ENCODE results near the gene CTSG. TPM values are rescaled to one million over a fixed set of nuclear protein-coding genes. Genes with fewer than 3 reads are reported as not detected.
"Not testable (repeated sequence)": the region's sequence is repeated elsewhere in the genome, so short reads cannot be mapped to it uniquely, and the experiment has no call there.

The CTSG gene, protein sequence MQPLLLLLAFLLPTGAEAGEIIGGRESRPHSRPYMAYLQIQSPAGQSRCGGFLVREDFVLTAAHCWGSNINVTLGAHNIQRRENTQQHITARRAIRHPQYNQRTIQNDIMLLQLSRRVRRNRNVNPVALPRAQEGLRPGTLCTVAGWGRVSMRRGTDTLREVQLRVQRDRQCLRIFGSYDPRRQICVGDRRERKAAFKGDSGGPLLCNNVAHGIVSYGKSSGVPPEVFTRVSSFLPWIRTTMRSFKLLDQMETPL
- not detected in 2 replicates for total RNA-seq (2014; rRNA removed)
- polyA plus RNA-seq (2012) = not detected

DNA sequence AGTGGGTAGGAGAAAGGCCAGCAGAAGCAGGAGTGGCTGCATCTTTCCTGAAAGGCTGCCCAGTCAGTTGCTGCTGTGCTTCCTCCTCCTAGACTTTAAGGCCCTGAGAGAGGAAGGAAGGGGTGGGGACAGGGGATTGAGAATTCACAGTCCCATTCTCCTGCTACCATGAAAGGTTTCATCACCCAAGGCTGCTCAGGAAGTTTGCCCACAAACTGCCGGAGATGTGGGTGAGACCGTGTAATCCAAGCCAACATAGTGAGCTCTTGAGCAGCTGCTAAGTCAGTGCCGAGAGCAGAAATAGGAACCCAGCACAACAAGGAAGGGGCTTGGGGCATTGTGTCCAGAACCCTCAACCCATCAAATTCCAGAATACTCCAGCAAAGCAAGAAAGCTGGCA lies at the start of gene CTSG:
Gene CTSG (minus strand): TSS at position 69 of the 400 bp plus-strand sequence. CDS start 27 bp downstream, at position 42.
- no peak for DNase-seq (ENCODE audit: low read depth)

DNA sequence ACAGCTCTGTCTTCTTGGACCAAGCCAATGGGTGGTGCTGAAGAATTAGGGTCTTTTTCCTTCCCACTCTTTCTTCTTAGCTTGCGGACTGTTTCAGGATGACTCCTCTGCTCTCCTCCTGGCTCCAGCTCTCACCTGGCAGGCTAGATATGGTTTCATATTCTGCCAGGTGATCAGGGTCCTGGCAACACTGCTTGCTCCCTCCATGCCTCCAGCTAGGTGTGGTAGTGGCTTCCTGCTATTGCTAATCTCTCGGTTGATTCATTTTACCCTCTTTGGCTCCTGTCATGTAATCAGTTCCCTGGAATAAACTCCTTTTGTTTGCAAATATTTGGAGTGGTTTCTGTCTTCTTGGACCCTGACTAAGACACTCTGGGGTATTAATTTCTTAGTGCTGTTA lies 37.7 kb upstream of the CTSG start:
- no peak for DNase-seq (ENCODE audit: low read depth)

DNA sequence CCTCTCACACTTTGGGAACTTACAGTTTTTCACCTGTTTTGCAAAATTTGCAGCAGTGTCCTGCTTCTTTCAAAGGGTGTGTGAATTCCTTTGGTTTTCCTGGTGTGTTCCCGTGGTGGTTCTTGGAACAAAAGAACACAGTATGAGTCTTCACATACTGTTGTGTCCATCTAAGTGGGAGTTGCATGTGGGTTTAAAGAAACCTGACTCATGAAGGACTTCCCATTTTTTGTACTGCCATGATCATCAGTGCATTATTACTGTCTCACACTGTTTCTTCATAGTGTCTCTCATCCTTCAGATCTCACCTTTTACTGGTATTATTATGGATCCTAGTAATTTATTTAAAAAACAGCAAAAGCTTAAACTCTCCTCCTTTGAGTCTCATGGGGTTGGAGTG lies 37.2 kb upstream of the CTSG start:
- no peak for DNase-seq (ENCODE audit: low read depth)

DNA sequence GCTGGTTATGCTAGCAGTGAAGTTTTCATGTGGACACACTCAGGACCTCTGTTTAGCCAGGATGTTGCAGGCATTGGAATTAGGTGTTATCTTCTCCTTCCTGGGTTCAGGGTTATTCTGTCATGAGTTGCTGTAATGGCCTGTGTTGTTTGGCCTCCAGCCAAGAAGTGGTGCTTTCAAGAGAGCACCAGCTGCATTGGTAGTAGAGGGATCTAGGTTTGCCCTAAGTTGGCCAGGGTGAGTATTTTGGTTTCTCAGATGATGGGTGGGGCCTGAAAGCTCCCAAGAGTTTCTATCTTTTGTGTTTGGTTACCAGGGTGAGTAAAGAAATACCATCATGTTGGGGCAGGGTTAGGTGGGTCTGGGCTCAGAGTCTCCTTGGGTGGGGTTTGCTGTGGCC lies 36.1 kb upstream of the CTSG start:
- DNase-seq (ENCODE audit: low read depth) = no peak

DNA sequence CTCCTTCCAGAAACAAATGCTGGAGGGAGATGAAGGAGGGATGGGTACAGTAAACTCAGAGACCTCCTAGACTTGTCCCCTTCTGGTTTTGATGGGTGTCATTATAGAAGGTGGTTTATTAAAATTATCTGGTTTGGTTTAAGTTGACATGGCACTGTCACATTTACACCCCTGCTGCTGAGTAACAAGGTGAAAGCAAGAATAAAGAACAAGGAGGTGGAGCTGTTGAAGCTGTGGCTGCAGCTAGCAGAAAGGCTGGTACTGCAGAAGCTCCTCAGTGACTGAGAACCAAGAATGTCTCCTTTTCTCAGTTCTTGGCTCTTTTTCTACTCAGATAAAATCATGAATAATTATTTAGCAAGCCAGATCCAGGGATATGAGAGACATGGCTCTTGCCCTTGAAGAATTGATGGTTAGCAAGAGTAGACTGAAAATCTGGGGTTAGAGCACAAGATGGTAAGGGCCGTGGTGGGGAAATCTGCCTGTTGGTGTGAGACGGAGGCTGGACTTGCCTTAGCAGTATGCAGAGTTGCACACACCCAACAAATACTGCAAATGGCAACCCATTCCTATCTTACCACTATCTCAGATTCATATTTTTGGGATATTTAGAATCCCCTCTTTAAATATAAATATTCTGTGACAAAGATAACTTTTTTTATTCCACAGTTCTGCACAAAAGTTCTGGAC lies 33.8 kb upstream of the CTSG start, which contains the start of gene GZMH:
Gene GZMH (minus strand): TSS at position 31 of the 690 bp plus-strand sequence. CDS start 72 bp downstream, outside the sequence.
- DNase-seq (ENCODE audit: low read depth) = no peak

DNA sequence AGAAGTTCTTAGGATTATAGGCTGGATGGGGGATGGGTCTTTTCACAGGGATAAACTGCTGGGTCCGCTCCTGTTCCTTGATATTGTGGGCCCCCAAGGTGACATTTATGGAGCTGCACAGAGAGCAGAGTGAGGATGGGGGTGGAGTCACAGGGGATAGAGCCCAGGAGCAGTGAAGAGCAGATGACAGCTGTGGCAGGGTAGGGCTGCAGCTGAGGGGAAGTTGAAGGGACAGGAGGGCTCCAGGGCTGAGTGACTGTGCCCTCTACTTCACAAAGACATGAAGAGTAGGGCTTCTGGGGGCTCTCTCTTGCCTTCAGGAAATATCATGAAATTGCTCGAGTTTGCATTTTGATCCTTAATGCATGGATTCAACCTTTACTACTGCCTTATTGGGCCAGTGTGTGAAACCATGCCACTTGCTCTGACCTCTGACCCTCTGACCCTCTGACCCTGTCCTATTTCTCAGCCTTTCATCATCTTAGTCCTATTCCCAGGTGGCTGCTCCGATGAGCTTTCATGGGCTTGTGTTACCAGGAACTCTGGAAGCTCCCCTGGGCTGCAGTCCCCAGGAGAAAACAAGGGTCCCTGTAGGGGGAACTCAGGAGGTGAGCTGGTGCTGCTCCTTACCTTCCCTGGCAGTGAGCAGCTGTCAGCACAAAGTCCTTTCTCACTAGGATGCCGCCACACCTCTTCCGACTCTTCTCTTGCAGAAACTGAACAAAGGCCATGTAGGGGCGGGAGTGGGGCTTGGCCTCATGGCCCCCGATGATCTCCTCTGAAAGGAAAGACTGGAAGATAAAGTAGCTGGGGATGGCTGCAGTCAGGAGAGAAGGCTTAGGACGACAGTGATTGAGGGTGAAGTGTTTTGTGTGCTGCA lies 31.8 kb upstream of the CTSG start:
- DNase-seq (ENCODE audit: low read depth) = no peak

DNA sequence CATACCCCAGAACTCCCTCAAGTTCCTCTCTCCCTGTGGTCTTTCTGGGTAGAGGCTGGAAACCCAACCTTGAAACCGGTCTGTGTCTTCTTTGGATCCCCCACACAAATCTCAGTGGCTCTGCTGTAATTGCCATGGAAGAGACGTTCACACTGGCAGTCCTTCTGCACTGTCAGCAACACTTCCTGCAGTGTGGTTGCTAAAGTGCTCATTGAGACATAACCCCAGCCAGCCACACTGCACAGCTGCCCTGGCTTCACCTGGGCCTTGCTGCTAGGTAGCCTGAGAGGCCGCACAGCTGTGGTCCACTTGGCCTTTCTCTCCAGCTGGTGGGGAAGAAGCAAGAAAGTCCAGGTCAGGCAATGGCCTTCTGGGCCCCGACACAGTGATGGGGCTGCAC lies 31.0 kb upstream of the CTSG start:
- DNase-seq (ENCODE audit: low read depth) = no peak

DNA sequence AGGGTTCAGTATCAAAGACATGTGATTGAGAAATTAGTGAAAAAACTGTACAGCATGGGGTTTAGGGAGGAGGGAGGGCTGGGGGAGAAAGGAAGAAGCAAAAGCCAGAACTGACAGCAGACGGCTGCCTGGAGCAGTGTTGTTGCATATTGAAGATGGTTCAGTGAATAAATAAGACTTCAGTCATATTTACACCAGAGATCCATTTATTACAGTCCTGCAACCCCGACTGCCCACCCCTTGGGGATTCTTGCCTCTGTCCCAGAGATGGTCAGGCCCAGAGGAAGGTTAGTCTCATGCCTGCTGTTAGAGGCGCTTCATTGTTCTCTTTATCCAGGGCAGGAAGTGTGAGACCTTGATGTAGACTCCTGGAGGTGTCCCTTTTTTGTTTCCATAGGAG lies 30.2 kb upstream of the CTSG start:
- DNase-seq (ENCODE audit: low read depth) = no peak

DNA sequence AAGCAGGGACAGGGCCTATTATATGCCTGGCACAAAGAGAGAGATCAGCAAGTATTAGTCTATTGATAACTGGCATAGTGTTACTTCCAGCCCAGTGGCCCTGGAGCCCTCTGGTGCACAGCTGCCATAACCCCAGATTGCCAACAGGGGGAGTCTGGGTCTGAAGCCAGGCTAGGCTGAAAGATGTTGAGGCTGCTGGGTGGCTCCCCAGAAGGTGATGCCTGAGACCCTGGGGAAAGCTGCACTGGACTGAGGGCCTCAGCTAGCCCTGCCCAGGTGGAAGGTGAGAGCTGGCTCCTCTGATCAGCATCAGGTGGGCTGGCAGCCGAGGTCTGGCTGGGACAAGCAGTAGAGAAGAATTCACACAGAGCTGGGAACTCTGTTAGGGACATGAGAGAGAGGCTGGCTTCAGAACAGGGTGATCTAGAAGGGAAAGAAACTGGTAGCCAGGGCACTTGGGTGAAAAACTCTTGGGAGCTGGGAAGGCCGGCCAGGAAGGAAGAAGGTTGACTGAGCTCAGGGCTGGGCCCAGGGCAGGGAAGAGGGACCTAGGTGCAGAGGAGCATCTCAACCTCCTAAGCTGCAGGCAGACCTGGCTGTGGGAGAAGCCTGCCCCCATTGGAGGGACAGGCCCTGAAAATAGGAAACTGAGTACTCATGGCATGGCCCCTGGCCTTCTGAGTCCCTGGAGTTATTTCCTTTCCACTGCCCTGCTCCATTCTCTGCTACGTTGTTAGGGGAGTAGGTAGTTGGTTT lies 29.6 kb upstream of the CTSG start:
- DNase-seq (ENCODE audit: low read depth) = no peak

DNA sequence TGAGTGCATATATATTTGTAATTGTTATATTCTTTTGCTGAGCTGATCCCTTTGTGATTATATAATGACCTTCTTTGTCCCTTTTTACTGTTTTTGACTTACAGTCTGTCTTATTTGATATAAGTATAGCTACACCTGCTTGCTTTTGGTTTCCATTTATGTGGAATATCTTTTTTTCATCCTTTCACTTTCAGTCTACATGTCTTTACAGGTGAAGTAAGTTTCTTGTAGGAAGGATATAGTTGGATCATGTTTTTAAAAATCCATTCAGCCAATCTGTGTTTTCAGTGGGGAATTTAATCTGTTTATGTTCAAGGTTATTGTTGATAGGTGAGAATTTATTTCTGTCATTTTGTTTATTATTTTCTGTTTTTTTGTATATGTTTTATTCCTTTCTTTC lies 21.4 kb upstream of the CTSG start:
- no peak for DNase-seq (ENCODE audit: low read depth)

DNA sequence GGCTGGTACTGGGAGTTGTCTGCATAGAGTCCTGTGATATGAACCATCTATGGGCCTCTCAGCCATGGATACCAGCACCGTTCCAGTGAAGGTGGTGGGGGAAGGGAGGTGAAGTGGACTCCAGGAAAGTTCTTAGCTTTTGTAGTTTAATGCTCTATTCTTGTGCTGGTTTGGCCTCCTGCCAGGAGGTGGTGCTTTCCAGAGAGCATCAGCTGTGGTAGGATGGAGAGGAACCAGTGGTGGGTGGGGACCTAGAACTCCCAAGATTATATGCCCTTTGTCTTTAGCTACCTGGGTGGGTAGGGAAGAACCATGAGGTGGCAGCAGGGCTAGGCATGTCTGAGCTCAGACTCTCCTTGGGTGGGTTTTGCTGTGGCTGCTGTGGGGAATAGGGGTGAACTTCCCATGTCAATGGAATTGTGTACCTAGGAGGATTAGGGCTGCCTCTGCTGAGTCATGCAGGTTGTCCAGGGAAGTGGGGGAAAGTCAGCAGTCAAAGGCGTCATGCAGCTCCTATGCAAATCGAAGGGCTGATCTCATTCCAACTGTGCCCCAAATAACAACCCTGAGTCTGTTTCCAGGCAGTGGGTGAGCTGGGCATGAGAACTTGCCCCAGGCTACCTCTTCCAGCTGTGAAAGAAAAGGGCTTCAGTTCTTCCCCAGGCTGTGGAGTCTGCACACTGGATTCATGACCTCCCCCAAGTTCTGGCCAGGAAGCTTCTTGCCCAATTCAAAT lies 19.2 kb upstream of the CTSG start:
- DNase-seq (ENCODE audit: low read depth) = no peak

DNA sequence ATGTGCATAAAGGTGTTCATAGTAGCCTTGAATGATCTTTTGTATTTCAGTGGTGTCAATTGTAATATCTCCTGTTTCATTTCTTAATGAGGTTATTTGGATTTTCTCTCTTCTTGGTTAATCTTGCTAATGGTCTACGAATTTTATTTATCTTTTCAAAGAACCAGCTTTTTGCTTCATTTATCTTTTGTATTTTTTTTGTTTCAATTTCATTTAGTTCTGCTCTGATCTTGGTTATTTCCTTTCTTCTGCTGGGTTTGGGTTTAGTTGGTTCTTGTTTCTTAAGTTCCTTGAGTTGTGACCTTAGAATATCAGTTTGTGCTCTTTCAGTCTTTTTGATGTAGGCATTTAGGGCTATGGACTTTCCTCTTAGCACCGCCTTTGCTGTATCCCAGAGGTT lies 15.0 kb upstream of the CTSG start:
- DNase-seq (ENCODE audit: low read depth) = not testable (repeated sequence)

DNA sequence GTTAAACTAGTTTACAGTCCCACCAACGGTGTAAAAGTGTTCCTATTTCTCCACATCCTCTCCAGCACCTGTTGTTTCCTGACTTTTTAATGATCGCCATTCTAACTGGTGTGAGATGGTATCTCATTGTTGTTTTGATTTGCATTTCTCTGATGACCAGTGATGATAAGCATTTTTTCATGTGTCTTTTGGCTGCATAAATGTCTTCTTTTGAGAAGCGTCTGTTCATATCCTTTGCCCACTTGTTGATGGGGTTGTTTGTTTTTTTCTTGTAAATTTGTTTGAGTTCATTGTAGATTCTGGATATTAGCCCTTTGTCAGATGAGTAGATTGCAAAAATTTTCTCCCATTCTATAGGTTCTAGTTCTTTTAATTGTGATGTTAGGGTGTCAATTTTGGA lies 8.4 kb upstream of the CTSG start:
- not testable (repeated sequence) for DNase-seq (ENCODE audit: low read depth)

DNA sequence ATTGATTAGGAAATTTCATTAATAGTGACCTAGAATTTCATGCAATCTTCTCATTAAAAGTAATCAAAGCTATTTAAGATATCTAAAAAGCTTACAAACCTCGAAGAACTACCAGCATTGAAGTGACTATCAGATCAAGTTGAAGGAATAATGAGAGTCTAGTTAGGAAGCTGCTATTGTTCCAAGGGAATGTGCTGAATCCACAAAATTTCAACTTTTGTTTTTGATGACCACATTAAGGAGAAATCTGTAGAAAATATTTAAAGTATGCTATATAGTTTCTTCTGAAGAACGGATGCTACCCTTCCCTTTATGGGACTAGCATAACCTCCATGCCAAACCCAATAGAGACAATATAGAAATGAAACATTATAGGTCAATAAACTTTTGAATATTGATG lies 2.5 kb upstream of the CTSG start:
- no peak for DNase-seq (ENCODE audit: low read depth)

DNA sequence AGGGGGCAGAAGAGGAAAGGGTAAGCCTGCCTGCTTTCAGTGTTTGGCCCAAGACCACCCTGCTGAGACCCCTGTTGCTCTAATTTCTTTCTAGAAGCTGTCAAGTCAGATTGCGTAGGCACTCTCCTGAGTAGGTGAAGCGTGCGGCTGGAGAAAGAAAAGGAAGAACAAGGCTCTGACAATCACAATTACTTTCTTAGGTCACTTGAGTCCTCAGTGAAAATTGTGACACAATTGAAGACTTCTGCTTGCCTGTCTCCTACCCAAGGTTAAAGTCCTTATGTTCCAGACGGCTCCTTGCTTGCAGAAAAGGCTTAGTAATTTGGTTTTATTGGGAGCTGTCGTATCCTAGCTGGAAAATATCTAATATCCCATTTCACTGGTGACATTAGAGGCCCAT lies 721 bp upstream of the CTSG start:
- DNase-seq (ENCODE audit: low read depth) = no peak

DNA sequence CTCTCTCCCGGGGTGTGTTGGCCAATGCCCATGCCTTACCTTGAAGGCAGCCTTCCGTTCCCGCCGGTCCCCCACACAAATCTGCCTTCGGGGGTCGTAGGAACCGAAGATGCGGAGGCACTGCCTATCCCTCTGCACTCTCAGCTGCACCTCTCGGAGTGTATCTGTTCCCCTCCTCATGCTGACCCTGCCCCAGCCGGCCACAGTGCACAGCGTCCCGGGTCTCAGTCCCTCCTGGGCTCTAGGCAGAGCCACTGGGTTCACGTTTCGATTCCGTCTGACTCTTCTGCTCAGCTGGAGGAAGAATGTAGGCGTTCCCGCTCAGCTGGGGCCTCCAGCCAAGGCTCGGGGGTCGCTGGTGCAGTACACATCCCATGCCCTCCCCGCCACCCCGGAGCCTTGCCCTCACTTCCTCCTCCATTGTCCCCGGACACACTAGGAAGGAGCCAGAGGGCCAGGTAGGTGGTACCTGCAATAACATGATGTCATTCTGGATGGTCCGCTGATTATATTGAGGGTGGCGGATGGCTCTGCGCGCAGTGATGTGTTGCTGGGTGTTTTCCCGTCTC lies 1.8 kb downstream of the CTSG start:
- no peak for DNase-seq (ENCODE audit: low read depth)

DNA sequence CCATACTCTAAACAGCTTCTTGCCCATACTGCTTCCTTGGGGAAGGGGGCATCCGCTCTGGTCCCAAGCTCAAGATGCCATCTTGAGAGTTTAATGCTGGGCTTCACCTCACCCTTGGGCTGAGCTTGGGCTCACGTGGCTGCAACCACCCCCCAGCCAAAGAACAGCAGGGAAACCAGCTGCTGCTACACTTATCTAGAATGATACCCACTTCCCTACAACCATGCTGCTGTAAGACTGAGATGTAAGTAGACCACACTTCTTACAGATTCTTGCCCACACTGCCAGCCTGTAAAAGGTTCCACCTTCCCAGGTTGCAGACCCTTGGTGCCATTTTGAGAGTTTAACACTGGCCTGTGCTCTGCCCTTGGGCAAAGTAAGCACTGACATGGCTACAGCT lies 9.7 kb downstream of the CTSG start:
- DNase-seq (ENCODE audit: low read depth) = no peak

DNA sequence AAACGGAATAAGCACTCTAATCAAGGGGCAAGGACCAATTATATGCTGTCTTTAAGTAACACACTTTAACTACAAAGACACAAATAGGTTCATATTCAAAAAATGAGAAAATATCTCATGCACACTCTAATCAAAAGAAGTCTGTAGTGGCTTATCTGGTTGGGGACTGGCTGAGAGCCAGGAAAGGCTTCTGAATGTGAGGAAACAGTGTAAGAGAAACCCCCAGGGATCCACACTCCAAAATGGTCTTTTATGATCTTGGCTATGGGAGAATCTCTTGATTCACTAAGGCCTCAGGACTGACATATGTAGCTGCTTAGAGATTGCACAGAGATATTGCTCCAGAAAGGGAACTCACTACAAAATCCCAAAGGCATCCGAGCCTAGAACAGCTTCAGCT lies 10.3 kb downstream of the CTSG start:
- DNase-seq (ENCODE audit: low read depth) = no peak

DNA sequence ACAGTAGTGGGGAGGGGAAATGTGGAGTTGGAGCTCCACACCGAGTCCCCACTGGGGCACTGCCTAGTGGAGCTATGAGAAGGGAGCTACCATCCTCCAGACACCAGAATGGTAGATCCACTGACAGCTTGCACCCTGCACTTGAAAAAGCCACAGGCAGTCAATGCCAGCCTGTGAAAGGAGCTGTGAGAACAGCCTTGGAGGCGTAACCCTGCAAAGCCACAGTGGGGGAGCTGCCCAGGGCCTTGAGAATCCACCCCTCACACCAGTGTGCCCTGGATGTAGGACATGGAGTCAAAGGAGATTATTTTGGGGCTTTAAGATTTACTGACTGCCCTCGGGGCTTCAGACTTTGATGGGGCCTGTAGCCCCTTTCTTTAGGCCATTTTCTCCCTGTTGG lies 12.5 kb downstream of the CTSG start:
- no peak for DNase-seq (ENCODE audit: low read depth)

DNA sequence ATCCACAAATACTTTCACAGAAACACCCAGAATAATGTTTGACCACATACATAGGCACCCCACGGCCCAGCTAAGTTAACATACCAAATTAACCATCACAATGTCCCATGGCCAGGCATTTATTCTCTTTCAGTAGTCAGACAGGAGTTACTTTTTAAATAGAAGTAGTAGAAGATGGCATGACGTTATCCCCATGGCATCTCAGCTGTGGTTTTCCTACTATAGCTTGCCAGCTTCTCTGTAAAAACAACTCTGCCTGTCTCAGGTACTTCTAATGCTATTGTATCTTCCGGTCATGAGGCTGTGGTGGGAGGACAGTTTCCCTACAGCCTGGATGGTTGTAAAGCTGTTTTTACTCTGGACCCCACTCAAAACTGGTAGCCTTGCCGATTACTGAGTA lies 19.3 kb downstream of the CTSG start:
- DNase-seq (ENCODE audit: low read depth) = peak; percentile 31

DNA sequence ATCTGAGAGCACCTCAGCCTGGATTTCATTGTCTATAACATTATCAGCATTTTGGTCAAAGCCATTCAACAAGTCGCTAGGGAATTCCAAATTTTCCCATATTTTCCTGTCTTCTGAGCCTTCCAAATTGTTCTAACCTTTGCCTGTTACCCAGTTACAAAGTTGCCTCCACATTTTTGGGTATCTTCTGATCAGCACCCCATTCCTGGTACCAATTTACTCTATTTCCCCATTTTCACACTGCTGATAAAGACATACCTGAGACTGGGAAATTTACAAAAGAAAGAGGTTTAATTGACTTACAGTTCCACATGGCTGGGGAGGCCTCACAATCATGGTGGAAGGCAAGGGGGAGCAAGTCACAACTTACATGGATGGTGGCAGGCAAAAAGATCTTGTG lies 27.0 kb downstream of the CTSG start:
- DNase-seq (ENCODE audit: low read depth) = not testable (repeated sequence)

Measured in LHCN-M2 (cell line).